T-helper 1 cell (primary cell): ENCODE measurements around the gene PRDM16.

ENCODE experiments used
- DNase-seq, 5 donors: peaks; one replicate each; pipeline ENCODE4 v3.0.0-alpha.2; 2012 to 2020

PRDM16 gene

GRCh38 chr1:3169665-3170356 is 100.8 kb downstream of the PRDM16 start:
- DNase-seq = no peak

GRCh38 chr1:3170561-3171453 is 101.8 kb downstream of the PRDM16 start:
- DNase-seq = no peak

- no peak for DNase-seq
Observed at GRCh38 chr1:3171761-3172160, 102.8 kb downstream of the PRDM16 start.

- no peak for DNase-seq
Observed at GRCh38 chr1:3172431-3173380, 103.7 kb downstream of the PRDM16 start.

- DNase-seq = no peak
Observed at GRCh38 chr1:3173381-3173980, 104.5 kb downstream of the PRDM16 start.

GRCh38 chr1:3174487-3175247 is 105.7 kb downstream of the PRDM16 start:
- no peak for DNase-seq

GRCh38 chr1:3175486-3175885 is 106.5 kb downstream of the PRDM16 start:
- DNase-seq = no peak

GRCh38 chr1:3176028-3176427 is 107.0 kb downstream of the PRDM16 start:
- no peak for DNase-seq

GRCh38 chr1:3176820-3177219 is 107.8 kb downstream of the PRDM16 start:
- DNase-seq = no peak

GRCh38 chr1:3178279-3178678 is 109.3 kb downstream of the PRDM16 start:
- no peak for DNase-seq

GRCh38 chr1:3179471-3179870 is 110.5 kb downstream of the PRDM16 start:
- DNase-seq = no peak

- no peak for DNase-seq
Observed at GRCh38 chr1:3180915-3181314, 111.9 kb downstream of the PRDM16 start.

GRCh38 chr1:3181956-3182355 is 113.0 kb downstream of the PRDM16 start:
- DNase-seq = no peak

GRCh38 chr1:3183411-3183810 is 114.4 kb downstream of the PRDM16 start:
- DNase-seq = no peak

GRCh38 chr1:3183813-3184212 is 114.8 kb downstream of the PRDM16 start:
- DNase-seq = no peak

- no peak for DNase-seq
Observed at GRCh38 chr1:3184666-3185065, 115.7 kb downstream of the PRDM16 start.

- DNase-seq = no peak
Observed at GRCh38 chr1:3185896-3186525, 117.0 kb downstream of the PRDM16 start.

- DNase-seq = no peak
Observed at GRCh38 chr1:3186526-3186921, 117.5 kb downstream of the PRDM16 start.

GRCh38 chr1:3187415-3188149 is 118.6 kb downstream of the PRDM16 start:
- no peak for DNase-seq

GRCh38 chr1:3188150-3188971 is 119.4 kb downstream of the PRDM16 start:
- no peak for DNase-seq
